ENCODE measurements around the gene DNMT1. TPM values are rescaled to one million over a fixed set of nuclear protein-coding genes. Genes with fewer than 3 reads are reported as not detected.

DNMT1 gene
- total RNA-seq, 1 donor from 2014 or later, result 42.3 TPM

DNA sequence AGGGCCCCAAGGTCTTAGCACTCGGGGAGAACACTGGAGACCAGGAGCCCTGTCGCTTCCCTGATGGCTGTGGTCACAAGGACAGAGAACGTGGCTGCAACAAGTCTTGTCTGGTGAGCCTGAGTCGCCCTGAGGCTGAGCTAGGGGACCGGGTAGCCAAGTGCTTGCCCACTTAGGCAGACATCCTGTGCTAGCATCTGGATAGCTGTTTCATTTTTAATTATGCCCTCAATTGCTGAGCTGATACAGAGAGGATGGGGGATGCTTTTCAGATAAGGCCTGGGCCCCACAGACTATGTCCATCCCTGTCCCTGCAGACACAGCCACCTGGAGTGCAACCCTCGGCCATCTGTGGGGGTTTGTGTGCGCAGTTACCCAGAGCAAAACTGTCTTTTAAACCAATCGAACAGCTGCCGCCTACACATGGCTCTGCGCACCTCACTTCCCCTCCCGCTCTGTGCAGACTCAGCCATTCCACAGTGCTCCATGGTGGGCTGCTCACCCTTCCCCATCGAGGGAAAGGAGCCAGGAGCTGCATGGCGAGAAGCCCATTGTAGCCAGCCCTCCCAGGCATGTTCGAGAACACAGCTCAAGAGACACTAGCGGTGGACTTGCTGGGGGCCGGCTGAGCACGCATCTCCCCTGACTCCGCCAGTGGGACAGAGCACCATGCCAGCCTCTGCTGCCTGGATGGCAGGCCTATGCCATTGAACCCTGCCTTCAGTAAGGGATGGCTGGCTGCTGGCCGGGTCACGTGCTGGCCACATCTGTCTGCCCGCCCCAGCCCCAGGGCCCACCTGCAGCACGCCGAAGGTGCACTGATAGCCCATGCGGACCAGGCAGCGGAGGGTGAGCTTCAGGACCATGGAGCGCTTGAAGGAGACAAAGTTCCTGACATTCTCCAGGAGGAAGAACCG lies 55.6 kb downstream of the DNMT1 start:
- DNase-seq, result no peak

GRCh38 chr19:10137751-10138682 lies 56.7 kb downstream of the DNMT1 start:
- DNase-seq, result no peak

DNA sequence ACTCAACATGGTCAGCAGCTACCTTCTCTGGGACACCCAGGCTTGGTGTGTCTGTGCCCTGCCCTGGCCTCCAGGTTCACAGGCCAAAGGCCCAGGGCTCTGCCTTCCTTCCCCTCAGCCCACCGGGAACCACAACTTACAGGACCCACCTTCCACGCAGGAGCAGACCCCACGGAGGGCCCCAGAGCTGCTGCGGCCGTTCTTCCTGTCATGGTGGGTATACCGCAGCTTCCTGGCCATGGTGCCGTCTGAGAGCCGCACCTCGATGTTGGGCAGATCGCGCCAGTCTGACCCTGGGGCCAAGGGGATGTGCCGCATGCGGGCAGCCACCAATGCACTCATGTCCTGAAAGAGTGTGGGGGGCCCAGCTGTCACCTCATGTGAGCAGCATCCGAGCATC lies 57.8 kb downstream of the DNMT1 start:
- no peak for DNase-seq

- DNase-seq, result no peak
Observed at GRCh38 chr19:10135551-10136334, 59.0 kb downstream of the DNMT1 start.

- no peak for DNase-seq
Observed at GRCh38 chr19:10134040-10134439, 60.7 kb downstream of the DNMT1 start.

- no peak for DNase-seq
Observed at GRCh38 chr19:10133596-10133995, 61.2 kb downstream of the DNMT1 start.

DNA sequence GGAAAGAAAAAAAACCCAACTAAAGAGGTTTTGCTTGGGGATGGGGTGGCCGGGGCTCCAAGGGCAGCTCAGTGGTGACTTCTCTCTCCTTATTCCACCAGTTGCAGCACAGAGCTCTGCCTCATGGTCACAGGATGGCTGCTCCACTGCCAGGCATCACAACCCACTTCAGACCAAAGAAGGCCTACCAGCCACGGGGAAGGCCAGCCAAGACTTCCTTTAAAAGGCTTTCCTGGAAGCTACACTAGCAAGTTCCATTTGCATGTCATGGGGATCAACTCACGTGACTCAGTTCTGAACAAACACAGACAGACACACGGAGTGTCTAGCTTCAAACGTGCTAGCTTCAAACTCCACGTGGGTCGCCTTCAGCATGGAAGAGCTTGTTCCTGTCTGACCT lies 61.8 kb downstream of the DNMT1 start:
- DNase-seq, result no peak

DNA sequence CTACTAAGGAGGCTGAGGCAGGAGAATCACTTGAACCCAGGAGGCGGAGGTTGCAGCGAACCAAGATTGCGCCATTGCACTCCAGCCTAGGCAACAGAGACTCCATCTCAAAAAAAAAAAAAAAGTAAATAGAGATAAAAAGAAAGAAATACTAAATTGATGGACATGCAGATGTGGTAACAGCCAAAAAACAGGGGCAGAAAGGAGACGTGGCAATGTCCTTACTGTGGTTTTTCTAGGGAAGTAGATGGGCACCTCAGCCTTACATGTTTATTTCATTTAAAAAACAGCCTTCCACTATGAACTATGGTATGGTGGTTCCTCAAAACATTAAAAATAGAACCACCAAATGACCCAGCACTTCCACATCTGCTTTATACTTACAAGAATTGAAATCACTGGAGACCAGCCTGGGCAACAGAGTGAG lies 68.5 kb downstream of the DNMT1 start:
- DNase-seq, result no peak

DNA sequence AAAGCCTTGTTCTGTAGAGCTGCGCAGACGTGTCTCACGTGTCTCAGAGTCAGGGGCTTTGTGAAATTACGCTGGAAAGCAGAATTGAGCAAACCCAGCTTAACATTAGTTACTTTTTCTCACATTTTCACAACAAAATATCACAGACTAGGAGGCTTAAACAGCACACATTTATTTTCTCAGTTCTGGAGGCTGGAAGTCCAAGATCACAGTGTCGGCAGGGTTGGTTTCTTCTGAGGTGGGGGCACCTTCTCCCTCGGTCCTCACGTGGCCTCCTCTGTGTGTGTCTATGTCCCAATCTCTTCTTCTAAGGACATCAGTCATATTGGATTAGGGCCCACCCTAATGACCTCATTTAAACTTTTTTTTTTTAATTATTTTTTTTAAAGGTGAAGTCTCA lies 70.3 kb downstream of the DNMT1 start:
- no peak for DNase-seq

- DNase-seq, result no peak
Observed at GRCh38 chr19:10122045-10122444, 72.7 kb downstream of the DNMT1 start.

GRCh38 chr19:10120538-10121189 lies 74.1 kb downstream of the DNMT1 start:
- no peak for DNase-seq

- DNase-seq, result no peak
Observed at GRCh38 chr19:10118960-10119359, 75.8 kb downstream of the DNMT1 start.

DNA sequence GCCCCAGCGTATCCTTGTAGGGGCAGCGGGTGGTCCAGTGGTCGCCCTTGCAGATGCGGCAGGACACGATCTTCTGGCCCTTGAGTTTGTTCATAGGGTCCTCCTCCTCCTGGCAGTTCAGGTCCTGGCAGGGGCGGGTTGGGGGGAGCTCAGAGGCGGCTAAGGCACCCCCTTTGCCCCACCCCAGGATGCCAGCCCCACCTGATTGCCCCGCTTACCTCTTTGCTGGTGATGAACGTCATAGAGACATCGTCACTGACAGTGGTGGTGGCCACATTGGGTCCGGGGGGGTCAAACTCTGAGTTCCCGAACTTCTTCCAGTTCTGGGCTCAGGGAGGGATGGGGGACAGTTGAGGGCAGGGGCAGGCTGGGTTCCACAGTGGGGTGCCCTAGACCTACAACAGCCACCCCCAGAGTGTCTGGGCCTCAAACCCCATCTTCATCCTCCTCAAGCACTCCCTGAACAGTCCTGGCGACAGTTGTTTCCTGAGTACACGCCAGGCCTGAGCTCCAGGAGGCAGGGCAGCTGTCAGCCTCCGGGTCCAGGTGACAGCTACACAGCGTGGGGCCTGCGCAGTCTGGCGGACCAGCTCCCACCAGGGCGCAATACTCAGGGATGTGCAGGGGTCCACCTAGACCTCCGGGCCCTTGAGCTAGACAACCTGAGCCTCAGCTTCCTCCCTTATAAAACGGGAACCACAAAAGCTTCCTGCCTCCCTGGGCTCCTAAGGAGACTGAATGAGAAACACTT lies 77.7 kb downstream of the DNMT1 start:
- DNase-seq, result no peak

DNA sequence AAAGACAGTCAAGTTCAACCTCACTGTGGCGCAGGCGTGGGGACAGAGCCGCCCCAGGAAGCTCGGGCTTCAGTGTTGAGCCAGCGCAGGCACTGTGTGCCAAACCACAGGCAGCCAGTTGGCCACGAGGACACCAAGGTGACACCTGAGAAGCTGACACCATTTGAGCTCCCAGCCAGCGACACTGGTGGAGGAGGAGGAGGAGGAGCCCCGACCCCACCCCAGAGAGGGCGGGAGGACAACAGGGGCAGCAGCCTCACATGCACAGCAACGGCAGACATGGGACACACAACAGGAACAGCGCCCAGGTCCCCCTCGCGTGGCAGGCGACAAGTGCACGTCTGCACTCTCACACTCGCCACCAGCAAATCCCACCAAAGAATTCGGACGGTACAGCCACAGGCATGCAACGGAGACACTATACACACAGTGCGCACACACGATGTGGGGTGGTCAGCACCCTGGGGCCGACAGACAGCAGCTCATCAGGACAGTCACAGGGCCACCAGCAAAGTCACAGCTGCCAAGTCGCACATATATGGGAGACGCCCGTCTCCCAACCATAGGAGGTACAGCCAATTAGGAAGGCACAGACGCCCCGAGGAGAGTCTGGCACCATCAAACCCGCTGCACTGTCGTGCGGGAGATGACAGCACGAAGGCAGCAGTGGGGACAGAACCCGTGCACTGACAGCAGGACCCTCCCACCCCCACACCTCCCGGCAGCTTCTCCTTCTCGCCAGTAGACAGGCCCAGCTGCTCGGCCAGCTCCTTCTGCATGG lies 78.5 kb downstream of the DNMT1 start:
- DNase-seq, result no peak

- no peak for DNase-seq
Observed at GRCh38 chr19:10115392-10116084, 79.2 kb downstream of the DNMT1 start.

DNA sequence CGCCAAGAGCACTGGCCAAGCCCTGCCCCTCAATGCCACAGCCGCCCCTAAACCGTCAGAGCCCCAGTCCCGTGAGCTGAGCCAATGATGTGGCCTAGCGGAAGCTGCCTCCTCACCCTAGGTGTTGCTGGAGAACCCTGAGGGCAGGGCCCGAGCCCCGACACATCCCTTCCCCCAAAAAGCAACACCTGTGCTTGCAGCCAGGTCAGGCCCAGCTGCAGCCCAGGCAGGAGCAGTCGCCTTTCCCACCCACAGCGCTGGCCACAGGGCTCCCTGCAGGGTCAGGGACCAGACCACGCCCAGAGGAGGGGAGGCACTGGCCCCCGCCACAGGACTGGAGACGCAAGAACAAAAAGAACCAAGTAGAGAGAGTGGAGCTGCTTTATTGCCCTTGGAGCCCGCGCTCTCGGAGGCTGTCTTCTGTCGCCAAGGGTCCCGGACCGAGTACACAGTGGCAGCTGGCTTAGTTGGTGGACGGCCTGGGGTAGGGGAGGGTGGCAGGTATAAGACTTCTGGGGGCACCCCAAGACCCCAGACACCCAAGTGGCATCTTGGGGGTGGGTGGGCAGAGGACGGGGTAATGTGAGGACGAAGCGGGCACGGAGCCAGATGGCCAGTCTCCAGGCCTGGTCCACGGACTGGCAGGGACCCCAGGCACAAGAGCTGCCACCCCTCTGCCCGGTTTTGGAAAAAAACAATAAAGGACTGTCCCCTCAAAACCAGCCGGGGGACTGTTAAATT lies 79.9 kb downstream of the DNMT1 start:
- no peak for DNase-seq

DNA sequence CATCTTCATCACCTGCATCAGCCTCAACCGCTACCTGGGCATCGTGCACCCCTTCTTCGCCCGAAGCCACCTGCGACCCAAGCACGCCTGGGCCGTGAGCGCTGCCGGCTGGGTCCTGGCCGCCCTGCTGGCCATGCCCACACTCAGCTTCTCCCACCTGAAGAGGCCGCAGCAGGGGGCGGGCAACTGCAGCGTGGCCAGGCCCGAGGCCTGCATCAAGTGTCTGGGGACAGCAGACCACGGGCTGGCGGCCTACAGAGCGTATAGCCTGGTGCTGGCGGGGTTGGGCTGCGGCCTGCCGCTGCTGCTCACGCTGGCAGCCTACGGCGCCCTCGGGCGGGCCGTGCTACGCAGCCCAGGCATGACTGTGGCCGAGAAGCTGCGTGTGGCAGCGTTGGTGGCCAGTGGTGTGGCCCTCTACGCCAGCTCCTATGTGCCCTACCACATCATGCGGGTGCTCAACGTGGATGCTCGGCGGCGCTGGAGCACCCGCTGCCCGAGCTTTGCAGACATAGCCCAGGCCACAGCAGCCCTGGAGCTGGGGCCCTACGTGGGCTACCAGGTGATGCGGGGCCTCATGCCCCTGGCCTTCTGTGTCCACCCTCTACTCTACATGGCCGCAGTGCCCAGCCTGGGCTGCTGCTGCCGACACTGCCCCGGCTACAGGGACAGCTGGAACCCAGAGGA lies 80.6 kb downstream of the DNMT1 start:
- DNase-seq, result no peak

DNA sequence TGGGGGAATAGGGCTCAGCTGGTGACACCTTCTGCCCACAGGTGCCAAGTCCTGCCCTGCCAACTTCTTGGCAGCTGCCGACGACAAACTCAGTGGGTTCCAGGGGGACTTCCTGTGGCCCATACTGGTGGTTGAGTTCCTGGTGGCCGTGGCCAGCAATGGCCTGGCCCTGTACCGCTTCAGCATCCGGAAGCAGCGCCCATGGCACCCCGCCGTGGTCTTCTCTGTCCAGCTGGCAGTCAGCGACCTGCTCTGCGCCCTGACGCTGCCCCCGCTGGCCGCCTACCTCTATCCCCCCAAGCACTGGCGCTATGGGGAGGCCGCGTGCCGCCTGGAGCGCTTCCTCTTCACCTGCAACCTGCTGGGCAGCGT lies 81.2 kb downstream of the DNMT1 start:
- no peak for DNase-seq

Data from tongue (tissue), 2 donors.